ENCODE results near the gene SYPL2. TPM values are rescaled to one million over a fixed set of nuclear protein-coding genes. Genes with fewer than 3 reads are reported as not detected.

Gene SYPL2
- total RNA-seq, 1 experiment from 2014 or later = not detected

- Histone ChIP-seq H3K79me2 (ENCODE audit: low read length) (no peaks in the 10 kb centered on the region), H3K4me1 (ENCODE audit: low read length) (no peaks in the 10 kb centered on the region), H3K4me3 (ENCODE audit: low read length) (no peak overlapping the region), H3K9me3 (ENCODE audit: low read length) (no peaks in the 10 kb centered on the region), H4K20me1 (ENCODE audit: insufficient read depth, low read depth, low read length) (no peaks in the 10 kb centered on the region), H3K4me2 (ENCODE audit: low read depth, low read length, poor library complexity, severe bottlenecking) (no peak overlapping the region), H3K9ac (ENCODE audit: low read length) (no peak overlapping the region), H3K36me3 (ENCODE audit: insufficient read depth, low read length) (no peaks in the 10 kb centered on the region), H2AFZ (ENCODE audit: low read length) (no peak overlapping the region), H3K27ac (ENCODE audit: low read length) (no peak overlapping the region), H3K9me2 (replicated peaks; ENCODE audit: insufficient read depth, low read length) (no peaks in the 10 kb centered on the region), H3K27me3 (ENCODE audit: low read length) (no peaks in the 10 kb centered on the region)
- no peak for DNase-seq
Observed at GRCh38 chr1:109474697-109475096, 8.4 kb downstream of the SYPL2 start.

DNA sequence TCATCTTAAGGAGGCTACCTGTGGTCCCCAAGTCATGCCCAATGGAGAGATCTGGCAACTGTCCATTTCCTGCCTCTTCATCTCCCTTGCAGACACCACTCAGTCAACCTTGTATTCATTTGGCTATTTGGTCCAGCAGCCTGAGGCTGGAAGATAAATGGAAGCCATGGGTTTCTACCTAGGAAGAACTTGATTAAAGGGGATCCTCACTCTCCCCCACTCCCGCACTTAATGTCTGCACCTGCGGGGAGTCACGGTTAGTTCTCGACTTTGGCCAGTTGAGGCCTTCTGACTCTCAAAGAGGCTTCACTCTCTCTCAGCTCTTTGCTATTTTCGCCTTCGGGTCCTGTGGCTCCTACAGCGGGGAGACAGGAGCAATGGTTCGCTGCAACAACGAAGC is 8.9 kb downstream of the SYPL2 start:
- Histone ChIP-seq H3K27me3 (ENCODE audit: low read length) (no peaks in the 10 kb centered on the region), H3K4me1 (ENCODE audit: low read length) (no peaks in the 10 kb centered on the region), H4K20me1 (ENCODE audit: insufficient read depth, low read depth, low read length) (0 out of 2 replicates have a peak, but pooled peaks cover 3% of the 10 kb centered on the region), H3K9ac (ENCODE audit: low read length) (no peak overlapping the region), H3K27ac (ENCODE audit: low read length) (no peak overlapping the region), H2AFZ (ENCODE audit: low read length) (no peak overlapping the region), H3K79me2 (ENCODE audit: low read length) (no peaks in the 10 kb centered on the region), H3K9me3 (ENCODE audit: low read length) (no peaks in the 10 kb centered on the region), H3K4me3 (ENCODE audit: low read length) (no peak overlapping the region), H3K4me2 (ENCODE audit: low read depth, low read length, poor library complexity, severe bottlenecking) (no peak overlapping the region), H3K36me3 (ENCODE audit: insufficient read depth, low read length) (no peaks in the 10 kb centered on the region), H3K9me2 (replicated peaks; ENCODE audit: insufficient read depth, low read length) (no peaks in the 10 kb centered on the region)
- DNase-seq = no peak

- H3K36me3 ChIP-seq (ENCODE audit: insufficient read depth, low read length) = no peaks in the 10 kb centered on the region
- no peak overlapping the region for H2AFZ ChIP-seq (ENCODE audit: low read length)
- DNase-seq = no peak
Observed at GRCh38 chr1:109476825-109477224, 10.5 kb downstream of the SYPL2 start.

DNA sequence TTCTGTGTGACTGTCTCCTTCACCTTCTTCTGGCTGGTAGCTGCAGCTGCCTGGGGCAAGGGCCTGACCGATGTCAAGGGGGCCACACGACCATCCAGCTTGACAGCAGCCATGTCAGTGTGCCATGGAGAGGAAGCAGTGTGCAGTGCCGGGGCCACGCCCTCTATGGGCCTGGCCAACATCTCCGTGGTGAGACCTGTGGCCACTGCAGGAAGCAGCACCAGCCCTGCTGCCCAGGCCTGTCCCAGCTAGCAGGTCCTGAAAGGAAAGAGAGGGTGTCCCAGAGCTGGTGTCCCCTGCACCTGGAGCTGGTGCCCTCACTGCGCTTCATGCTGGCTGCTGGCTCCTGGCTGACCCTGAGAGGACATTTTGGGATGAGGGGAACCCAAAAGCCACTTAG is 11.5 kb downstream of the SYPL2 start:
- no peaks in the 10 kb centered on the region for H3K9me2 ChIP-seq (replicated peaks; ENCODE audit: insufficient read depth, low read length)
- 0 out of 2 replicates have a peak, but pooled peaks cover 3% of the 10 kb centered on the region for H4K20me1 ChIP-seq (ENCODE audit: insufficient read depth, low read depth, low read length)
- peaks cover under 1% of the 10 kb centered on the region for H3K4me1 ChIP-seq (ENCODE audit: low read length)
- H3K79me2 ChIP-seq (ENCODE audit: low read length) = no peaks in the 10 kb centered on the region
- H3K27ac ChIP-seq (ENCODE audit: low read length) = no peak overlapping the region
- H3K27me3 ChIP-seq (ENCODE audit: low read length) = no peaks in the 10 kb centered on the region
- H3K9ac ChIP-seq (ENCODE audit: low read length) = no peak overlapping the region
- H2AFZ ChIP-seq (ENCODE audit: low read length) = no peak overlapping the region
- H3K36me3 ChIP-seq (ENCODE audit: insufficient read depth, low read length) = no peaks in the 10 kb centered on the region
- no peaks in the 10 kb centered on the region for H3K9me3 ChIP-seq (ENCODE audit: low read length)
- no peak overlapping the region for H3K4me3 ChIP-seq (ENCODE audit: low read length)
- H3K4me2 ChIP-seq (ENCODE audit: low read depth, low read length, poor library complexity, severe bottlenecking) = no peak overlapping the region
- no peak for DNase-seq

More at GRCh38 chr1:109476825-109477224, 10.5 kb downstream of the SYPL2 start:
- Histone ChIP-seq H3K79me2 (ENCODE audit: low read length) (no peaks in the 10 kb centered on the region), H3K9me3 (ENCODE audit: low read length) (no peaks in the 10 kb centered on the region), H3K27me3 (ENCODE audit: low read length) (no peaks in the 10 kb centered on the region), H4K20me1 (ENCODE audit: insufficient read depth, low read depth, low read length) (0 out of 2 replicates have a peak, but pooled peaks cover 3% of the 10 kb centered on the region), H3K9me2 (replicated peaks; ENCODE audit: insufficient read depth, low read length) (no peaks in the 10 kb centered on the region), H3K4me3 (ENCODE audit: low read length) (no peak overlapping the region), H3K4me1 (ENCODE audit: low read length) (no peaks in the 10 kb centered on the region), H3K27ac (ENCODE audit: low read length) (no peak overlapping the region), H3K9ac (ENCODE audit: low read length) (no peak overlapping the region), H3K4me2 (ENCODE audit: low read depth, low read length, poor library complexity, severe bottlenecking) (no peak overlapping the region)

GRCh38 chr1:109478806-109479205 is 12.5 kb downstream of the SYPL2 start:
- Histone ChIP-seq H3K36me3 (ENCODE audit: insufficient read depth, low read length) (no peaks in the 10 kb centered on the region), H3K9me3 (ENCODE audit: low read length) (no peaks in the 10 kb centered on the region), H3K27me3 (ENCODE audit: low read length) (no peaks in the 10 kb centered on the region), H3K27ac (ENCODE audit: low read length) (no peak overlapping the region), H3K9me2 (replicated peaks; ENCODE audit: insufficient read depth, low read length) (no peaks in the 10 kb centered on the region), H3K4me1 (ENCODE audit: low read length) (peaks cover 7% of the 10 kb centered on the region), H3K4me3 (ENCODE audit: low read length) (no peak overlapping the region), H2AFZ (ENCODE audit: low read length) (no peak overlapping the region), H4K20me1 (ENCODE audit: insufficient read depth, low read depth, low read length) (0 out of 2 replicates have a peak, but pooled peaks cover 3% of the 10 kb centered on the region), H3K4me2 (ENCODE audit: low read depth, low read length, poor library complexity, severe bottlenecking) (no peak overlapping the region), H3K9ac (ENCODE audit: low read length) (no peak overlapping the region), H3K79me2 (ENCODE audit: low read length) (no peaks in the 10 kb centered on the region)
- DNase-seq = peak; percentile 58

- Histone ChIP-seq H3K4me3 (ENCODE audit: low read length) (no peak overlapping the region), H3K9ac (ENCODE audit: low read length) (no peak overlapping the region), H2AFZ (ENCODE audit: low read length) (no peak overlapping the region), H3K9me3 (ENCODE audit: low read length) (no peaks in the 10 kb centered on the region), H3K27me3 (ENCODE audit: low read length) (no peaks in the 10 kb centered on the region), H3K27ac (ENCODE audit: low read length) (no peak overlapping the region), H3K79me2 (ENCODE audit: low read length) (0 out of 2 replicates have a peak, but pooled peaks cover 1% of the 10 kb centered on the region), H3K9me2 (replicated peaks; ENCODE audit: insufficient read depth, low read length) (no peaks in the 10 kb centered on the region), H3K4me1 (ENCODE audit: low read length) (peaks cover 8% of the 10 kb centered on the region), H4K20me1 (ENCODE audit: insufficient read depth, low read depth, low read length) (0 out of 2 replicates have a peak, but pooled peaks cover 3% of the 10 kb centered on the region), H3K36me3 (ENCODE audit: insufficient read depth, low read length) (no peaks in the 10 kb centered on the region), H3K4me2 (ENCODE audit: low read depth, low read length, poor library complexity, severe bottlenecking) (no peak overlapping the region)
- no peak for DNase-seq
Observed at GRCh38 chr1:109479311-109479710, 13.0 kb downstream of the SYPL2 start.

GRCh38 chr1:109479901-109480300 is 13.6 kb downstream of the SYPL2 start:
- Histone ChIP-seq H4K20me1 (ENCODE audit: insufficient read depth, low read depth, low read length) (0 out of 2 replicates have a peak, but pooled peaks cover 3% of the 10 kb centered on the region), H3K4me2 (ENCODE audit: low read depth, low read length, poor library complexity, severe bottlenecking) (no peak overlapping the region), H3K9me3 (ENCODE audit: low read length) (no peaks in the 10 kb centered on the region), H3K9ac (ENCODE audit: low read length) (no peak overlapping the region), H3K9me2 (replicated peaks; ENCODE audit: insufficient read depth, low read length) (no peaks in the 10 kb centered on the region), H3K4me3 (ENCODE audit: low read length) (no peak overlapping the region), H3K27ac (ENCODE audit: low read length) (no peak overlapping the region), H3K27me3 (ENCODE audit: low read length) (no peaks in the 10 kb centered on the region), H2AFZ (ENCODE audit: low read length) (no peak overlapping the region), H3K79me2 (ENCODE audit: low read length) (0 out of 2 replicates have a peak, but pooled peaks cover 5% of the 10 kb centered on the region), H3K4me1 (ENCODE audit: low read length) (peaks cover 14% of the 10 kb centered on the region), H3K36me3 (ENCODE audit: insufficient read depth, low read length) (no peaks in the 10 kb centered on the region)
- DNase-seq = no peak

- no peak for DNase-seq
- H3K4me3 ChIP-seq (ENCODE audit: low read length) = no peak overlapping the region
- no peaks in the 10 kb centered on the region for H3K9me3 ChIP-seq (ENCODE audit: low read length)
- no peak overlapping the region for H2AFZ ChIP-seq (ENCODE audit: low read length)
- H3K79me2 ChIP-seq (ENCODE audit: low read length) = 0 out of 2 replicates have a peak, but pooled peaks cover 5% of the 10 kb centered on the region
- H3K27ac ChIP-seq (ENCODE audit: low read length) = no peak overlapping the region
- no peak overlapping the region for H3K9ac ChIP-seq (ENCODE audit: low read length)
- no peaks in the 10 kb centered on the region for H3K27me3 ChIP-seq (ENCODE audit: low read length)
- no peaks in the 10 kb centered on the region for H3K36me3 ChIP-seq (ENCODE audit: insufficient read depth, low read length)
- peaks cover 23% of the 10 kb centered on the region for H3K4me1 ChIP-seq (ENCODE audit: low read length)
- H4K20me1 ChIP-seq (ENCODE audit: insufficient read depth, low read depth, low read length) = 0 out of 2 replicates have a peak, but pooled peaks cover 3% of the 10 kb centered on the region
- no peak overlapping the region for H3K4me2 ChIP-seq (ENCODE audit: low read depth, low read length, poor library complexity, severe bottlenecking)
- no peaks in the 10 kb centered on the region for H3K9me2 ChIP-seq (replicated peaks; ENCODE audit: insufficient read depth, low read length)
Observed at GRCh38 chr1:109481646-109482045, 15.3 kb downstream of the SYPL2 start.

Measured in Karpas-422 (cell line).